Left cardiac atrium (tissue), 4 donors: ENCODE measurements around the gene CEBPE. TPM values are rescaled to one million over a fixed set of nuclear protein-coding genes. Genes with fewer than 3 reads are reported as not detected.
A peak's percentile ranks its signal among the peaks of the same experiment; 100 is the strongest.

ENCODE experiments used
- ATAC-seq, 2 donors: fragments of 200-7000 bp; cut with Tn5 transposase; one replicate each; pipeline ENCODE4 v1.9.1; 2020; ENCODE audit warnings: mild to moderate bottlenecking in 2 of 2, moderate library complexity in 2 of 2
- DNase-seq: peaks from one replicate; pipeline ENCODE4 v3.0.0-alpha.2; 2020
- intact Hi-C, 2 donors: fragments of 100-400 bp; cut with DNase I; formaldehyde crosslinking; loops; one replicate each; pipeline versions ENCODE4 v1.14.1 to v1.15.1; 2022 to 2023
- total RNA-seq, 2 donors: library from RNA; stranded (reverse); fragmentation: NEBNext Ultra II Directional; extraction: Animal tissue kit (Norgen Biotek cat#: 25700); gene quantifications; one replicate each; pipeline ENCODE4 v1.2.1, GENCODE V29; 2021
- donor health status: DM: no; HTN: yes; CAD: no.
- donor health status: DM: no; HTN: yes; CAD: no; lungs with severe emphysema.
- donor health status: DM: yes; HTN: yes; CAD: no.
- donor health status: Dilated cardiomyopathy.

The CEBPE gene
- total RNA-seq, 2 donors from 2014 or later = not detected

DNA sequence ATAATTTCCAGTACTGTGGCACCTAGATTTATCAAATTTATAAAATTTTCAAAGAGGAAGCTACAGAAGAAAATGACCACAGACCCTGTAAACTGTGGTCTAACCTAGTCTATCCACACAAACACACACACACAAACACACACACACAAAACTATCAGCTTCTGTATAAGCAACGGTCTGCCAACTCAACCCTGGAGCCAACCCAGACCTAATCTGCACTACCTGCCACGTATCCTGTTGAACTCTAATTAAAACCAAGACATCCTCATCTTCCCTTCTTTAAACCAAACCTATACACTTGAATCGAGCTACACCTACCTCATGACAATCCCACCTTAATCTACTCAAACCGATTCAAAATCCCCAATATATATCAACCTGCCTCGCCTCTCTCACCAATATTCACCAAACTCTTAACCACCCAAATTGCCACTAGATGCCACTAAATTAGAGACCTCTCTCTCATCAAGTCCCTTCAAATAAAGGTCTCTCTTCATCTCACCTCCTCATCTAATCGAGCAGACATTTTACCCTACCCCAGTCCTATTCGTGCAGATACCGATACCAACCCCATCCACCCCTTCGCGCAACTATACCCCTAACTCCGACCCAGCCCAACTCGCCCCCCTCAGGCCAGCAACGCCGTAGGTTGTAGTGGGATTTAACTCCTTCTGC lies 24.9 kb downstream of the CEBPE start:
- intact Hi-C loops = no loop called here
- no peak for ATAC-seq
- no peak for DNase-seq

DNA sequence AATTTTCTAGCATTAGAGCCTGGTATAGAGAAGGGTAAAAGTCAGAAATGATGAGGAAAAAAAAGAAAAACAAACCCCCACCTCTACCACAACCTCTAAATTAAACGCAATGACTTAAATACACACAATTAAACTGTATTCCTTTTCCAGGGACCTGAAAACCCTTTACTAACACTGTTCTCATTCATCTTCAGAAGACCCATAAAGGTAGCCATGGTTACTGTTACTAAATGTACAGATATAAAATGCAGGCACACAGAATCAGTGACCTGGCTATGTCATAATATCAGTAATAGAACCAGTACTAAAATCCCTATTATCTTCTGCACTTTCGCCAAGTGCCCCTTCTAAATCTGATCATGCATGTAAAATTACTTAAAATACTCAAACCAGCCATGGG lies 25.5 kb downstream of the CEBPE start:
- DNase-seq (no peak), ATAC-seq (no peak)
- intact Hi-C loops = no loop called here

DNA sequence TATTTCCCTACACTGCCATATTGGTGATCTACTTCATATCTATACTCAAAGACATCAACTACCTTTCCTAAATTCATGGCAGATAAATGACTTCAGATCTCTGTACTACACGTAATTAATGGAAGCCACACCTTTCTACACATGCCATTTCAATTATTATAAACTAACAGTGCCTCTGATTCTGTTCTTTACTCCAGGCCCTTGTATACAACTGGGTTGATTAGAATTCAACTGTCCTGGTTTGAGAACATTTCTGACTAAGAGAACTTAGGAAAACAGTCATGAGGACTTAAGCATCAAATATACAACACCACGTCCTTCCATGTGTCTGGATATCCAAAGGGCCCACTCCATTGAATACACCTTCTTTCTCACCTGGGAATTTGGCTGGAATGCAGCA lies 26.0 kb downstream of the CEBPE start:
- intact Hi-C loops = no loop called here

DNA sequence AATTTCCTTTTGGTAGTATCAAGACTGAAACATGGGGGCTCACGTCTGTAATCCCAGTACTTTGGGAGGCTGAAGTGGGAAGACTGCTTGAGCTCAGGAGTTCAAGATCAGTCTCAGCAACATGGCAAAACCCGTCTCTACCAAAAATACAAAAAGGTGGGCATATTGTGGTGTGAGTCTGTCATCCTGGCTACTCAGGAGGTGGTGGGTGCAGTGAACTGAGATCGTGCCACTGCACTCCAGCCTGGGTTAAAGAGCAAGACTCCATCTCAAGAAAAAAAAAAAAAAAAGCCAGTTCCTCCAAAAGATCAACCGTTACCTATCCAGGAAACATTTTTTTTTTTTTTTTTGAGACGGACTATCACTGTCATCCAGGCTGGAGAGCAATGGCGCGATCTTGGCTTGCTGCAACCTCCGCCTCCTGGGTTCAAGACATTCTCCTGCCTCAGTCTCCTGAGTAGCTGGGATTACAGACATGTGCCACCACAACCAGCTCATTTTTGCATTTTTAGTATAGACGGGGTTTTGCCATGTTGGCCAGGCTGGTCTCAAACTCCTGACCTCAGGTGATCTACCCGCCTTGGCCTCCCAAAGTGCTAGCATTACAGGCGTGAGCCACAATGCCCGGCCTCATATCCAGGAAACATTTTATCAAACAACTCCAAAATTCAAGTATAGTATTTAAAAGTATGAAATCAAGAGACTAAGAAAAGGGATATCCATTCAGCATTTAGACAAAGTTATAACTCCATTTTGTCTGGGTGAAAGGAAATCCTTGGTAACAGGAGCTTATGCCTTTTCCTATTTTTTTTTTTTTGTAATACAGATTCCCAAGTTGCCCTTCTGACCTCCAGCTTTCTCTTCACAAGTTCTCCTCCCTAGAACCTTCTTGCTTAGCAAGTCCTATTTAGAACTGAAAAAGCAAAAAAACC lies 27.5 kb downstream of the CEBPE start:
- no peak for DNase-seq
- intact Hi-C loops = no loop called here
- no peak for ATAC-seq

More for the DNA sequence above, 26.0 kb downstream of the CEBPE start:
- ATAC-seq (no peak), DNase-seq (no peak)

DNA sequence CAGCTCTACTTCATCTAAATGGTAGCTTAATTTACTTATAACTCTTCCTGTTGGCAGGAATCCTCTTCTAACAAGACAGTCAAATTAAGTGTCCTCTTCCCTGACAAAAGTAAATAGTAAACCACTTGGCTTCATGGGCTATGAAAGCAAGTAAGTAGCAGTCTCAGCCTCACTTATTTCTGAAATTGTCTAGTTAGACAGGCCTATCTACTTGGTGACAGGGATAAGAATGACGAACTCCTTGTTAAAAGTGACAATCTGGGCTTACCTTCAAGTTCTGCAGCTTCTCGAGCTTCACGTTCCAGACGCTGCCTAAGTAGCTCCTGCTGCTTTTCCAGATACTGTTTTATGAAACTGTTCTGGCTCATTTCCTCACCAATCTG lies 28.8 kb downstream of the CEBPE start:
- DNase-seq = no peak
- intact Hi-C loops = no loop called here
- ATAC-seq = no peak

DNA sequence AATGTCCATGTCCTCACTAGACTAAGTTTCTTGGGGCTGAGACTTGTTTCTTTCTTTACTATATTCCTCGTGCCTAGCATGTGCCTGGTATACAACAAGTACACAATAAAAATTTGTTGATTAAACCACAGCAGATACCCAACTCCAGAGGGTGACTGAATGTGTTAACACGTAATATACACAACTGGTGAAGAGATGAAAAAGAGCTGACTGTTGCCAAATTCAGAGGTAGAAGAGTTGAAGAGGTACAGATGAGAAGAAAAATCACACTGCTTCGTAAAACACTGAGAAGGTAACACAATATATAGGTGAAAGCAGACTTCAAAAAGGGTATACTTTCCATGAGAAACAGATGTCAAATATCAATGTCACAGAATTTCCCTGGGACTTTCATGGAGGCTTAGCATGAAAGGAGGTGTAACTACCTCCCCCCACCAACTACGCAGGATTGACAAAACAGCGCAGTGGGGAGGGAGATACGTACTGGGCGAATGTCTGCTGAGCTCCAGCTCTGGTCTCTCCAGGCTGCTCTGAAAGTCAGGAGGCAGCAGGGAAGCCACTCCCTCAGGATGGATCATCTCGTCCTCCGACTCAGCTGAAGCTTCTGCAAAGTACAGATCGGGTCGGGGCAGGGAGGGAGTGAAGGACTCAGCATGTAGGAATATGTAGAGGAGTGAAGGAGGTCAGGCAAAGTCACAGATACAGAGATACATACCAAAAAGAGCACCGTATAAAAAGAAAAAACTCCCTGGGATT lies 29.4 kb downstream of the CEBPE start:
- DNase-seq (no peak), ATAC-seq (no peak)
- intact Hi-C loops = no loop called here

DNA sequence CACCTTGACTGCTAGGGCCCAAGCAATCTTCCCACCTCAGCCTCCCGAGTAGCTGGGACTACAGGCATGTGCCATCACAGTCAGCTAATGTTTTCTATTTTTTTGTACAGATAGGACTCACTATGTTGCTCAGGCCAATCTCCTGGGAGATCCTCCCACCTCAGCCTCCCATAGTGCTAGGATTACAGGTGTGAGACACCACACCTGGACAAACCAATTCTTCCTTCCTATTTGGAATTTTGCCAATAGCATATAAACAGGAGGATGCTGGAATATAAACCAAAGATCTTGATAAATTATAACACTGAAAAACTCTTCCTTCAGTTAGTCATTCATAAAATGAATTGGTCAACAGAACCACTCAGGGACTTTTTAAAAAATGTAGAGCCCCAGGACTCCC lies 32.5 kb downstream of the CEBPE start:
- ATAC-seq = no peak
- DNase-seq = no peak
- intact Hi-C loops = no loop called here

DNA sequence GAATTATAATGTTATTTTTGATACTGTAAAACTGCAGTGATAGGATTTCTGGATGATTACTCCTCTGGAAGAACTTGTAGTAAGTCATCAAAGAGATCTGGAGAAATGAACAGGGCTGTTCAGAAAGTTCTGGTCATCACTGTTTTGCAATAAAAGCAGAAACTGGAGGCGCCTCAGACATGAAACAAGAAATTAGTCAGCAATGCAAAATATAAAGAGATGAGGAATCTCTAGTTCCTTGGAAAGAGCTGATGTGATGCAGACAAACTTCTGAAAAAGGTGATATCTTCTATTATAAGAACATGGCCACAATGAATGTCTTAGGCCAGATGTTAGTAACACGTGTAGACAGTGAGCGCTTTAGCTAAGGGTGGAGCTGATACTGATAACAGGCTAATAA lies 33.6 kb downstream of the CEBPE start:
- DNase-seq = no peak
- no peak for ATAC-seq
- intact Hi-C loops = no loop called here

DNA sequence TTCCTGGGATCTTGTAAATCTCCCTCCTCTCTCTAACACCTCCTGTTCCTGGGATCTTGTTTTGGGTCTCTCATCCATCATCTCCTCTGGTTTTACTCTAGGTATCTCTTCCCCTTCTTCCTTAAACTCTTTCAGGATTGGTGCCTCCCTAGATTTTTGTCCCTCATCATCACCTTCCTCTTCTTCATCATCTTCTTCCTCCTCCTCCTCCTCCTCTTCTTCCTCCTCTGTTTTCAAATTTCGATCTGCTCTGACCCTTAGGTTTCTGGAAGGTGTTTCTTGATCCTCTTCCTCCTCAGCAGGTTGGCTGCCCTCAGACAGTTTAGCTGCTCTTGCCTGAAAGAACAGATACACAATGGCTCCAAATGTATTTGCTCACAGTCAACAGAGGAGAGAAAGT lies 38.6 kb downstream of the CEBPE start:
- DNase-seq = no peak
- intact Hi-C loops = no loop called here
- no peak for ATAC-seq

DNA sequence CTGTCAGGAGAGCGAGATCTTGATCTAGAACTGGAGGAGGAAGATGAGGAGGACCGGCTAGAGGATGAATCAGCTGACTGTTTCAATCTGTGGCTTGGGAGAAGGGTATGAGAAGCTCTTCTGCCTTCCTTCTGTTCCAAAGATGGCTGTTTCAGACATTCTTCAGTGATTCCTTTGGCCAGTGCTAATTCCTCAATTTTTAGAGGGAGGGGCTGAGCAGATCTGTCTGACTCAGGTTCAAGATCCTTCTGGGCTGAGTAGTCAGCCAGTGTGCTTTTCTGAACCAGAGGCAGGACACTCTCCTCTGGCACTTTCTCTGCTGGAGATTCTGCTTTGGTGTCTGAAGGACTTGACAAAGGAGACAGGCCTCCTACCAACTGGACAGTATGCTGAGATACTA lies 39.3 kb downstream of the CEBPE start:
- no peak for ATAC-seq
- DNase-seq = no peak
- intact Hi-C loops = no loop called here

DNA sequence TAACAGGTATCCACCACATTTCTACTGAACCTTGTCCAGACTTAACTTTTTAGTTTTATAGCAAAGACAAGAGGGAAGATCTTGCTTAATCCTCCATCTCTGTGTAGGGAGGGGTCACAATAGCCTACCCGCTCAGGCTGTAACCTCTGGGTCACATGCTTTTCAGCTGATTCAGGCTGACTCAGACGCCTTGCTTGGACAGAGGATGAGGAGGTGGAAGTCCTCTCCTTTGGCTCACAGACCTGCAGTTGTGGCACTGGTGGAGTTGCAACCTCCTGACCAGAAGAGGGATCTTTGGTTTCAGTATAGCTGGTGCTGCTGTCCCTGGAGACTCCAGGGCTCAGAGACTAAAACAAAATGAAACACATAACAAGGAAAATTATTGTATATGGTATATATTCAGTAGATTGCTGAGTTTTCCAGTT lies 40.4 kb downstream of the CEBPE start:
- intact Hi-C loops = no loop called here
- DNase-seq (peak; percentile 74), ATAC-seq (peak; percentile 91 to 98)

DNA sequence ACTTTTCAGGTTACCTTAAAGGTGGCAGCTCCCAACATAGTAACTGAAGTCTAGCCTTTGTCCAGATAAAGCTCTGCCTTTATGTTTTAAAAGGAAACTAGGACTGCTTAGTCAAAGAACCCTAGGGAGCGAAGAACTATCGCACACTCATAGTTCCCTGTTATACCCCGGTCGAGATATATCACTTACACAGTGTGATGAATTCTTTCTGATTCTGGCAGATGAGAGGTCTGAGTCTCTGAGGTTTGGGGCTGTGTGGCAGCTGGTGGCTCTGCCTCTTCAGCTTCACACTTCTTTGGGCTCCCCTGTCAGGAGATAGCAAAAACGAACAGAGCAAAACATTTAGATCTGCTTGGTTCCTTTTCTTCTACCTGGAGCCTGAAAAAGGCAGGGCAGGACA lies 41.1 kb downstream of the CEBPE start:
- ATAC-seq (no peak), DNase-seq (no peak)
- intact Hi-C loops = no loop called here

DNA sequence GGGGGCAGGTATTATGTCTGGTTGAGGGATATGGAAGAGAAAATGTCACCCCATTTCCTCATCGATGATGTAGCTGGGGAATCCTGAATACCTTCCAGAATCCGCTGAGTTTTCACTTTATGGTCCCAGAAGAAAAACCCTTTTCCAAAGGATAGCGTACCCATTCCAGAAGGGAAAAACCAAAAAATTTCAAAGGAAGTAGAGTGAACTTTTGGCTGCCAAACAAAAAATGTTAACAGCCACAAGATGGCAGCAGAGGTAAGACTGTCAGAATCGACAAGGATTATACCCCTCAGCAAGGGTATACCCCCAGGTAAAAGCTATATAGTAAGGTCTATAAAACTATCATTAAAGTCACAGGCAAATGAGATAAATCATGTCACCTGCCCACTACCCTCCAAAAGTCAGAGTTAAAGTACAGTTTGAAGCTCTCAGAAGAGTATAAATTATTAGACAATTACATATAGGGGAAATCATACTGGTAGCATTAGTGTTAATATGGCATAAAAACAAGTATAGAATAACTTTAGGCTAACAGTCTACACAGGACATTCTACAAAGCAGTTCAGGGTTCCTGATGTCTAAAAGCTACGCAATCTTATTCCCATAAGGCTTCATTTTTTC lies 42.2 kb downstream of the CEBPE start:
- no peak for ATAC-seq
- intact Hi-C loops = no loop called here
- no peak for DNase-seq

DNA sequence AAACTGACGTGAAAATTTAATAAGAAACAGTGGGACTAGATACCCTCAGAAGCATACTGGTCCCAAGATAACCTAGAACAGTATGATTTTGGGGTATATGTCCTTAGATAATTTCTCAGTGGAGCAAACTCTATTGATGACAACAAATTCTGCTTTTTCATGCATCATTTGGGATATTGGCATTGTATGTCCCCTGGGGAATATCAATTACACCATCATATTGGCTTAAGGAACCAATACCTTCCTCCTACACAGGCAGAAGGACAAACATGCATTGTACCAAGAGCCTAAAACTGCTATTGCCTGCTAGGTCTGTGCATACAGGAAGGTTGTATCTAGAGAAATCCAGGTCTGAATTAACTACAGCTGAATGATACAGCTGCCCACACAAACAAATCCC lies 44.1 kb downstream of the CEBPE start:
- DNase-seq (no peak), ATAC-seq (no peak)
- intact Hi-C loops = no loop called here

DNA sequence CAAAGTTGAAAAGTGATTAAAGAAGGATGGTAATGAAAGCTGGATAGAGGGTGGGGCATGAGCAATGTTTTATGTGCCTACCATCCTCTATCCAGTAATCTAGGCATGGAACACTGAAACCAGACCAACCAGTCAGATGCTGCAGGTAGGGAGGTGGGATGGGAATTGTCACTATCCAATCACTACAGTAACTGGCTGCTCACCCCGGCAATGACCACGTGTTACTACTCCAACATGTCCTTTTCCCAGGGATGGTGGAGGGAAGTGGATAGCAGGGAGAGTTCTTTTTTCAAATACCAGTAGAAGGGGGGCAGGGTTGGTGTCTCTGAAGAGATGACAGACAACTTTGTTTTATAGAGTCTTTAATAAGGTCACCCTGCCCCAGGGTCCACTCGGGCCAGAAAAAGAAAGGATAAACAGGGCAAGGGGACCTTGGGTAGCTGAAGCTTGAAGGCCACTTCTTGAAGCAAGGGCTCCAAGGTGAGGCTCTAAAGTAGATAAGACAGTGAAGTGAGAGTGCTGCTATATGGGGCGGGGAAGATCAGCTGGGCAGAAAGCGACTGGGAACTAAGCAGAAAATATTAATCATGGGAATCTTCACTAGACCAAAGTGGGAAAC lies 47.0 kb downstream of the CEBPE start:
- ATAC-seq (peak; percentile 5 to 12), DNase-seq (no peak)
- intact Hi-C loops = no loop called here

DNA sequence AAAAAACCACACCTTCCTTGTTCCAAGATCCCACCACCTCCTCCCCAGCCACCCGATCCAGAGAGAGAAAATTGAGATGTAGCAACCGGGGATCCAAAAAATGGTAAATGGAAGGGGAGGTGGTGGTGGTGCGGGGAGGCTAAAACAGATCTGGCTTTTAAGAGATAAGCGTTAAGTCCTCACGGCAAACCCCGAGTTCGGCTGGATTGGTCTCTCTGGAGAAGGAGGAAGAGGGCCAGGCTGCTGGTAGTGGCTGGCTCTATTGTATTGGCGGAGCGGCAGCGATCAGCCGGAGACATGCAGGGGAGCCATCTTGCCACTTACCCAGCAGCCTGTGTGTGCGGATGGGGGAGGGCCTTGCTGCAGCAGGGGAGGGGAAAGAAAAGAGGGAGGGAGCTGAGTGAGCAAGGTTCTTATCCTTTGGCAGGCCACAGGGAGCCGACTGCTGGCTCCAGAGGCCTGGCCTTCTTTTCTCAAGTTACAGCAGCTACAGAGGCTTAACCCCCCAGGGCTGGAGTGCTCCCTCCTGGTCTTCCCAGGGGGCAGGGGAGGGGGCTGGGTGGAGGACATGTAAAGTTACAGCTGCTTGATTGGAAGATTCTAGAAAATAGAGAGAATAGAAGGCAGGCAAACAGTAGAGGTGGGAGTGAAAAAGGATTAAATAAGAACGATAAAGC lies 47.7 kb downstream of the CEBPE start:
- DNase-seq = peak; percentile 86
- ATAC-seq = peak; percentile 95
- intact Hi-C loops = no loop called here

DNA sequence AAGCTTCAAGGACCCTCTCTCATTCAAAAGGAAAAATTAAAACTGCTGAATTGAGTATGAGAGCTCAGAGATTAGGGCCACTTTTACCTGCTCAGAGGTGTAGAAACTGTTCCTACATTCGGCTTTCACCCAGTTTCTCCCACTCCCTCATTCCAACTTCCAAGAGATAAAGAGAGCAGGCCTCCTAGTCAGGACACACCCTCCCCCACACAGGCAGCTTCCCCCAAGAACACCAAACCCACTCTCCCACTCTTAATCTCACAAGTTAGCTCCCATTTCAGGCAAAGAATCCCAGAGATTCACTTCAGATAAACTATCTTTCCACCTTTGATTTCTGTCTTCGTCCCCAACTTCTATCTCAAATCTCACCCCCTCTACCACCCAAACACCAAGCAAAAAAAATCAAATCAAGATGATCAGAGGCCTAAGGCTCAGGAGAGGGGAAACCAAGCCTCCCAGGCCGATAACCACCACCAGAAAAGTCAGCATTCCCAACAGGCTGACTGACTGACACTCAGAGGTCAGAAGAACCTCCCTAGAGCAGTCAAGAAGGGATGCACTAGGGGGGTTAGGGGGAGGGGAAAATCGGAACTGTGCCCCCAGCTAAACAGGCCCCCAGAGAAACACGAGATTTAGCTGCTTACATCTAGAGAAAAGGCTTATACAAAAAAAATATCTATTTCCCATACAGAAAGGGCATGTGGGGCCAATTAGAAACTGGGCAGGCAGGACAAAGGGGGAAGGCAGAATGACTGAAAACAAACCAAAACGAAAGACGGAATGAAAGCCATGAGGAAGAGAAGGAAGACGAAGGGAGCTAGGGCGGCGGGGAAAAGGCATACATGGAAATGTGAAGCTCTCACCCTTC lies 48.6 kb downstream of the CEBPE start:
- intact Hi-C loops = no loop called here
- DNase-seq = no peak
- ATAC-seq = no peak

DNA sequence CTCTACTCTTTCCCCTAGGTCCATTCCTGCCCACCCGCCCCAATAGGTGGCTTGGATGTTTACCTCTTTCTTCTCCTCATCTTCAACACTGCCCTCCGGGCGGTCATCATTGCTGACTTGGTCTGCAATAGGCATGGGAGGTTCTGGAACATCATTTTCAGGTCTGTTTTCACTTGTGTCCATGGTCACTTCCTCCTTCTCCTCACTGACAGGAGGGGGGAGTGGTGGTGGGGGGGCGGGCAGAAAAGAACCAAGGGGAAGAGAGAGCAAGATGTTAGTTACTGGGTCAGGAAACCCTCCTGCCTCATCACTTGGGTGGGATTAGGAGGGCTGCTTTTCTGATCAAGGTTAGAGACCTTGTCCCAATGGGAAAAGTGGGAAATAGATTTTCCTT lies 49.6 kb downstream of the CEBPE start:
- intact Hi-C loops = no loop called here
- DNase-seq (no peak), ATAC-seq (no peak)
